BJ (cell line): Measurements from ENCODE around the gene MAP7D1. TPM values are rescaled to one million over a fixed set of nuclear protein-coding genes. Genes with fewer than 3 reads are reported as not detected.
"Not testable (repeated sequence)": the region's sequence is repeated elsewhere in the genome, so short reads cannot be mapped to it uniquely, and the experiment has no call there.

ENCODE experiments used
- CTCF ChIA-PET: fragments of 350-600 bp; formaldehyde crosslinking; extraction: SDS; loops from one replicate; lab custom pipeline; 2021; ENCODE audit warnings: antibody characterized with exemption, inconsistent platforms; lab: Yijun Ruan, JAX
- POLR2A ChIA-PET: fragments of 300-600 bp; sonication (Branson Sonifier 250); formaldehyde crosslinking; extraction: SDS; loops from one replicate; lab custom pipeline; 2021; ENCODE audit warnings: antibody characterized with exemption; lab: Charles Lee
- DNase-seq: peaks from one replicate; pipeline ENCODE4 v3.0.0-alpha.2; 2011; ENCODE audit warnings: low read depth
- H3K27me3 ChIP-seq: 2 replicates; pipeline ENCODE4 v1.6.0; 2011; ENCODE audit warnings: low read length; ENCODE audit not compliant: control insufficient read depth, insufficient read depth
- H3K36me3 ChIP-seq: 2 replicates; pipeline ENCODE4 v1.5.1; 2011; ENCODE audit warnings: low read length; ENCODE audit not compliant: control insufficient read depth, insufficient read depth
- H3K4me3 ChIP-seq: 2 replicates; pipeline ENCODE4 v1.5.1; 2011; ENCODE audit warnings: low read depth, mild to moderate bottlenecking, control low read depth, low read length
- polyA plus RNA-seq: library from polyadenylated mRNA; depleted of rRNA; stranded (reverse); fragments of >200 nt; gene quantifications from 2 replicates; pipeline ENCODE4 v1.2.3, GENCODE V29; 2011
- TF ChIP-seq, protein P1 (sequence below): IDR thresholded peaks from 2 replicates; pipeline ENCODE4 v1.5.1; 2011; ENCODE audit warnings: low read depth, mild to moderate bottlenecking, control low read depth, inconsistent platforms, low read length, moderate library complexity; ENCODE audit not compliant: insufficient read depth

The MAP7D1 gene
- polyA plus RNA-seq, 1 experiment, result 33.7 TPM

DNA sequence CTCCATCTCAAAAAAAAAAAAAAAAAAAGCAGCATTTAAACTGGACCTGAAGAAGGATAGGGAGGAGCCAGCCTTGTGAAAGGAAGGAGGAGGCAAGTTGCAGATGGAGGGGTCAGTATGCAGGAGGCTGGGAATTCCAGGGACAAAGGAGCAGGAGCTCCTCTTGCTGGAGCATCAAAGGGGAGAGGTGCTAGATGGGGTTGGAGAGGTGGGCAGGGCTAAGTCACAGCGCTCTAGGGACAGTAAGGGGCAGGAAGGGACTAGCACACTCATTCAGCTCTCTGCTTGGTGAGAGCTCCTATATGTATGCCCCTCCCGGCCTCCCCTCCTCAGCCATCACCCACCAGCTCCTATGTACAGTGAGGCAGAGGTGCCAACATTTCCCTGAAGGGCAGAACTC, 26.8 kb downstream of the MAP7D1 start:
- TF ChIP-seq, protein P1, sequence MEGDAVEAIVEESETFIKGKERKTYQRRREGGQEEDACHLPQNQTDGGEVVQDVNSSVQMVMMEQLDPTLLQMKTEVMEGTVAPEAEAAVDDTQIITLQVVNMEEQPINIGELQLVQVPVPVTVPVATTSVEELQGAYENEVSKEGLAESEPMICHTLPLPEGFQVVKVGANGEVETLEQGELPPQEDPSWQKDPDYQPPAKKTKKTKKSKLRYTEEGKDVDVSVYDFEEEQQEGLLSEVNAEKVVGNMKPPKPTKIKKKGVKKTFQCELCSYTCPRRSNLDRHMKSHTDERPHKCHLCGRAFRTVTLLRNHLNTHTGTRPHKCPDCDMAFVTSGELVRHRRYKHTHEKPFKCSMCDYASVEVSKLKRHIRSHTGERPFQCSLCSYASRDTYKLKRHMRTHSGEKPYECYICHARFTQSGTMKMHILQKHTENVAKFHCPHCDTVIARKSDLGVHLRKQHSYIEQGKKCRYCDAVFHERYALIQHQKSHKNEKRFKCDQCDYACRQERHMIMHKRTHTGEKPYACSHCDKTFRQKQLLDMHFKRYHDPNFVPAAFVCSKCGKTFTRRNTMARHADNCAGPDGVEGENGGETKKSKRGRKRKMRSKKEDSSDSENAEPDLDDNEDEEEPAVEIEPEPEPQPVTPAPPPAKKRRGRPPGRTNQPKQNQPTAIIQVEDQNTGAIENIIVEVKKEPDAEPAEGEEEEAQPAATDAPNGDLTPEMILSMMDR, result no peak
- DNase-seq, result no peak
- no peaks in the 10 kb centered on the region for H3K27me3 ChIP-seq
- H3K36me3 ChIP-seq, result peaks cover 31% of the 10 kb centered on the region
- no peak overlapping the region for H3K4me3 ChIP-seq
- ChIA-PET POLR2A (no interaction called here), CTCF (interaction anchor here (0.6 to 3.1 kb wide), 6 partner anchors 11 to 83 kb away, joined by 3 to 18 read pairs (median 4); partner anchors contain the start of gene TRAPPC3)

DNA sequence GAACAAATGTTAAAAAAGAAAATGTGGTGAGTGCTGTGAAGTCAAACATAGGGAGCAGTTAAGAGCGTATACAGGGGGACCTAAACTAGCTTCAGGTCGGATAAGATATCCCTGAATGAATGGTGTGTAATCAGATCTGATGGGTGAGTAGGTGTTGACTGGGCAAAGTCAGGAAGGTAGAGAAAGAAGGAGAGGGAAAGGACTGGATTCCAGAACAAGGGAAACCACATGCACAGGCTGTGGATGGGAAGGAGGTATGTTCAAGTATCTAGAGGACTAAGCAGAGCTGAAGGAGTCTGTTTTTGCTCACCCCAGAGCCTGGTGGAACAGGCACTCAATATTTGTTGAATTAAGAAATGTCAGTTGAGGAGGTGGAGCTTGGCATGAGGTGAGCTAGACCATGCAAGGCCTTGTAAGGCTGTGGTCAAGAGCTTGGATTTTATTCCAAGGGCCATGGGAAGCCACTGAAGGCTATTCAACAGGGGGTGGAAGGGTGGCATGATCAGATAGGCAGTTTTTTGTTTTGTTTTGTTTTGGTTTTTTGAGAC, 27.4 kb downstream of the MAP7D1 start:
- peaks cover 26% of the 10 kb centered on the region for H3K36me3 ChIP-seq
- CTCF ChIA-PET, result interaction anchor here (0.6 to 3.1 kb wide), 7 partner anchors 10 to 83 kb away, joined by 3 to 18 read pairs (median 3); partner anchors contain the start of gene TRAPPC3
- no peak for DNase-seq
- TF ChIP-seq, protein P1, result no peak
- no peak overlapping the region for H3K4me3 ChIP-seq
- H3K27me3 ChIP-seq, result no peaks in the 10 kb centered on the region
- POLR2A ChIA-PET, result no interaction called here

DNA sequence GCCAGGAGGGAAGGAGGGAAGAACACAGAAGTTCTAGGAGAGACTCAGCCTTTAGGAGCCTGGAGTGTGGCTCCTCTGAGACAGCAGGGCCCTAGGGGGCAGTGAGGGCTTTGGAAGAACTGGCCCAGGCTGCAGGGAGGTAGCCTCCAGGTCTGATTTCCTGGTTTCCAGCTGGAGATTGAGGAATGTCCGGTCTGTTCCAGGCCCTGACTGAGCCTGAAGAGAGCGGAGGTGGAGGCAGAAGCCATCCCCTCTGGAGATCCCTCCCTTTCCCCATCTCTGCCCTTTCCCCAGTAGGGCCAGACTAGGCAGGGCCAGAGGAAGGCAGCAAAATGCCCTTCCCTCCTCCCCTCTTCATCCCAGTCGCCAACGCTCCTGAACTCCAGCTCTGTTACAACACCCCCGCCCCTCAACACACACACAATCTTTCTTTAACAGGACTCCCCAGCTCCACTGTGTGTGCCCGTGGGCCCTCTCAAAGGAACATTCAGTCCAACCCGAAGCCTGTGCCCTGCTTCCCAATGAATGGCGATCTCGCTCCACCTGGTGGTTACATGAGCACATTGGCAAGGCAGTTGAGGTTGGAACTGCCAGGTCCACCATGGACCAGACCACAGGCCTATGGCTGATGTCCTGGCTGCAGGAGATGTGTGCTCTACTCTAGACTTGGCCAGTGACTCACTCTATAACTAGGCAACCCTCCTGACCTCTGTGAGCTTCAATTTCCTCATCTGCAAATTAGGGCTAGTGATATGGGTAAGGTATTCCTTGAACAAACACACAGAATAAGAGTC, 32.0 kb downstream of the MAP7D1 start:
- H3K27me3 ChIP-seq, result no peaks in the 10 kb centered on the region
- TF ChIP-seq, protein P1, result peak; percentile 87
- ChIA-PET CTCF (interaction anchor here (0.7 to 6.1 kb wide), 45 partner anchors 9 to 234 kb away, joined by 3 to 94 read pairs (median 5); partner anchors contain the start of genes MAP7D1, THRAP3 and TRAPPC3), POLR2A (interaction anchor here (0.5 kb wide), 1 partner anchor 265 kb away, joined by 8 read pairs; no protein-coding TSS in a partner anchor)
- H3K4me3 ChIP-seq, result no peak overlapping the region
- DNase-seq, result peak; percentile 50
- H3K36me3 ChIP-seq, result no peaks in the 10 kb centered on the region

DNA sequence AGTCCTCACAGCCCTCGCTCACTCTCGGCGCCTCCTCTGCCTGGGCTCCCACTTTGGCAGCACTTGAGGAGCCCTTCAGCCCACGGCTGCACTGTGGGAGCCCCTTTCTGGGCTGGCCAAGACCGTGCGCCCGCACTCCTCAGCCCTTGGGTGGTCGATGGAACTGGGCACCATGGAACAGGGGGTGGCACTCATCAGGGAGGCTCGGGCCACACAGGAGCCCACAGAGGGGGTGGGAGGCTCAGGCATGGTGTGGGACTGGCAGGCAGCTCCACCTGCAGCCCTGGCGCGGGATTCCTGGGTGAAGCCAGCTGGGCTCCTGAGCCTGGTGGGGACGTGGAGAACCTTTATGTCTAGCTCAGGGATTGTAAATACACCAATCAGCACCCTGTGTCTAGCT, 40.8 kb downstream of the MAP7D1 start:
- H3K4me3 ChIP-seq, H3K36me3 ChIP-seq, DNase-seq, H3K27me3 ChIP-seq, POLR2A ChIA-PET: not testable (repeated sequence)
- CTCF ChIA-PET, result interaction anchor here (1.3 to 1.9 kb wide), 2 partner anchors 9 to 47 kb away, joined by 5 read pairs; partner anchors contain the start of gene TRAPPC3

DNA sequence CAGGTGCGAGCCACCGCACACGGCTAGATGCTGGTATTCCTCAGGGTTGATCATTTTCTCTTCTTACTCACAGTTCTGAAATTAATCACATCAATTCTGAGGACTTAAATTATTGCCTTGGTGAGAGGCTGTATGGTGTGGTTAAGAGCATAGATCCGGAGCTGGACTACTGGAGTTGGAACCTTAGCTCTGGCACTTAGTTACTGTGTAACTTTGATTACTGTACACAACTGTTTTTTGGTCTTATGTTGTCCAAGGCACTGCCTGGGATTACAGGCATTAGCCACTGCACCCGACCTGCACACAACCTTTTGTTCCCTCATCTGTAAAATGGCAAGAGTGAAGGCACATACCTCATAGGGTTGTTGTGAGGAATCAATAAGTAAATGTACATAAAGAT, 42.7 kb downstream of the MAP7D1 start:
- POLR2A ChIA-PET, result no interaction called here
- CTCF ChIA-PET, result interaction anchor here (1.3 kb wide), 1 partner anchor 10 kb away, joined by 8 read pairs; no protein-coding TSS in a partner anchor
- TF ChIP-seq, protein P1, result no peak
- no peak for DNase-seq
- H3K4me3 ChIP-seq, result no peak overlapping the region
- no peaks in the 10 kb centered on the region for H3K36me3 ChIP-seq
- no peaks in the 10 kb centered on the region for H3K27me3 ChIP-seq
